COLO668 (cell line): ENCODE results near the gene MRPS18A.
A peak's percentile ranks its signal among the peaks of the same experiment; 100 is the strongest.

ENCODE experiments used
- DNase-seq: peaks from one replicate; lab custom pipeline; 2025; ENCODE audit not compliant: unreplicated experiment; lab: John Stamatoyannopoulos, UW

MRPS18A gene

DNA sequence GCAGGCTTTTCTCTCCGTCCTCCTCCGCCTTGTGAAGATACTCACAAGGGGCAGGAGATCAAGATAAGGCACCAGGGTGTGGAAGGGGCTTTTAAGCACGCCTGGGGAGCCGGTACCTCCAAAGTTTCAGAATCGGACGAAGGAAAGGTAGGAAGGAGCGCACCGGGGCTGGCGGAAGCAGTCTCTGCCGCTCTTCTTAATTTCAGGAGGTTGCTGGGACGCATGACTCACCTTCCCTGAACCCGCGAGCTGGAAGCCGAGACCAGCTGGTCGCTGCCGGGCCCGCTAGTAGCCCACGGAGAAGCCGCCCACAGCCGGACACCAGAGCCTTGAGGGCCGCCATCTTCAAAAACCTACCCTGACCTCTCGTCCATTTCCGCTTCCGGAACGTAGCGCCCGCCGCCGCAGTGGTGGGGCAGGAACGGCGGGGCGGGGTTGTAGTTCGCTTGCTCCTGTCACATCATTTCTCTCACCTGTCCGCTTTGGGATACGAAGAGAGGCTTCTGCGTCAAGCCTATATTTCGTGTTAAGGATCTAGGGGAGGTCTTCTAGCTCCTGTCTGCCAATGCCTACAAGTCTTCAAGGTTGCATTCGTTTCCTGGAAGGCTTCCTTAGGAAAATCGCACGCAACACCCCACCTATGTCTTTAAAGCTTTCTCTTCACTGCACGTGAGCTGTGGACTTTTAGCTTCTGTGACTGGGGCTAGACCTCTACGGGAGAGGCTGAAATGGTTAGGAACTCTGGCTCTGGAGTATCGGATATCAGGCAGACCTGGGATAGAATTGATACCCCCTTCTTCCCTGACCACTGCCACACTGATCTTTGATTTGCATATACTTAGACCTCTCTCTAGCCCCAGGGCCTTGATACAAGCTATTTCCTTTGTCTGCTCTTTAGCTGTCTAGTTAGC, at the start of gene MRPS18A:
Gene MRPS18A, minus strand, starts transcription at position 355 of the 911 bp plus-strand sequence. Its CDS starts 12 bp downstream, at position 343.
- DNase-seq = peak; percentile 82

- DNase-seq = no peak
Observed at GRCh38 chr6:43736844-43737243, 49.3 kb upstream of the MRPS18A start.

DNA sequence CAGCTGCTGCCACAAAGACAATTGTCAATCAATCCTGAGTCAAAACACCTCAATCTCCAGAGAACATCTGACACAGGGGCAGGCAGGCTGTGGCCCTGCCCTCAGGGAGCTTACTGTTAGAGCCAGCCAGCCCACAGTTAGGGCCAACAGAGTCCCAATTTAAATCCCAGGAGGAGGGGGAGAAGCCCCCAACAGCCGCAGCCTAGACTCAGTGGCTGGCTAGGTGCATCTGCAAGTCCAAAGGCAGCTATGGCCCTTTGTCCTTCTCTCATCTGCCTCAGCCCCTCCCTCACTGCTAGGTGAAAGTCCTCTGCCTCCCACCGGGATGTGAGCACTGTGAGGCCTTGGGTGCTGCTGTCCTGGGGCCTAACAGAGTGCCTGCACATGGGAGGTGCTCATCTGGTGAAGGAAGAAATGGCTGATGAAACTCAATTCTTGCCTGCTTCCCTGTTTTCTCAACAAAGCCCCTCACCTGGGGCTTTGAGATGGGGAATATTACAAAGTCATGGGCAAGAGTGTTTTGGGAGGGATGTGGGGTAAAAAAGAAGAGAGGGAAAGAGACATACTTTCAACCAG, 48.7 kb upstream of the MRPS18A start:
- no peak for DNase-seq

DNA sequence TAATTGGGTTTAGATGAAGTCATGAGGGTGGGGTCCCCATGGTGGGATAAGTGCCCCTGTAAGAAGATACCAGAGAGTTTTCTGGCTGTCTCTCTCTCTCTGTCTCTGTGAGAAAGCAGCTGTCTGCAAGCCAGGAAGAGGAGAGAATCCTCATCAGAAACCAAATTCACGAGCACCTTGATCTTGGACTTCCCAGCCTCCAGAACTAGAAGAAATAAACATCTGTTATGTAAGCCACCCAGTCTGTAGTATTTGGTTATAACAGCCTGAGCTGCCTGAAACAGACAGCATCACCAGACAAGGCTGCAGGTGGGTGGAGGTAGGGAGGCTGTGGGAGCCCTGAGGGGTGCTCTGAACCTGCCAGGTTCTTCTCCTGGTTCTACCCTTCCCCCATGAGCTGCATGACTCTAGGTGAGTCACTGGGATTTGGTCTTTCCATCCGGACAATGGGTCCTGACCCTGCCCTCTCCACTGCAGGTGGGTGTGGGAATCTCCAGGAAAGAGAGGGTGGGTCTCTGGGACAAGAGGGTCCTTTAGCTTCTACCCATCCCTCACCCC, 48.1 kb upstream of the MRPS18A start:
- DNase-seq = no peak

DNA sequence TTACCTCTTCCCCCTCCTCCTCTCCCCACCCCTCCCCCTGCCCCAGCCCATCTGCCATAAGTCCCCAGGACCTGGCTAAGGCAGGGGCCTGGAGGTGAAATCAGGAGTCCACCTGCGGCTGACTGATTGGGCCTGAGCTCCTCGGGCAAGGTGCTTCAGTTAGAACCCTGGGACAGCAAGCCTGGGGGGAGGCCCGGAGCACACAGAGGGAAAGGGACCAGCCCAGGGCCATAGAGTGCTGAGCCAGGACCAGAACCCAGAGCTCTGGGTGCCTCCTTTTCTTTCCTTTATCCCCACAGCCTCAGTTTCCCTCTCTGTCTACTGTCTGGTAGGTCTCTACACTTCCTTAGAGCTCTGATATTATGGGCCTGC, 46.7 kb upstream of the MRPS18A start:
- no peak for DNase-seq

DNA sequence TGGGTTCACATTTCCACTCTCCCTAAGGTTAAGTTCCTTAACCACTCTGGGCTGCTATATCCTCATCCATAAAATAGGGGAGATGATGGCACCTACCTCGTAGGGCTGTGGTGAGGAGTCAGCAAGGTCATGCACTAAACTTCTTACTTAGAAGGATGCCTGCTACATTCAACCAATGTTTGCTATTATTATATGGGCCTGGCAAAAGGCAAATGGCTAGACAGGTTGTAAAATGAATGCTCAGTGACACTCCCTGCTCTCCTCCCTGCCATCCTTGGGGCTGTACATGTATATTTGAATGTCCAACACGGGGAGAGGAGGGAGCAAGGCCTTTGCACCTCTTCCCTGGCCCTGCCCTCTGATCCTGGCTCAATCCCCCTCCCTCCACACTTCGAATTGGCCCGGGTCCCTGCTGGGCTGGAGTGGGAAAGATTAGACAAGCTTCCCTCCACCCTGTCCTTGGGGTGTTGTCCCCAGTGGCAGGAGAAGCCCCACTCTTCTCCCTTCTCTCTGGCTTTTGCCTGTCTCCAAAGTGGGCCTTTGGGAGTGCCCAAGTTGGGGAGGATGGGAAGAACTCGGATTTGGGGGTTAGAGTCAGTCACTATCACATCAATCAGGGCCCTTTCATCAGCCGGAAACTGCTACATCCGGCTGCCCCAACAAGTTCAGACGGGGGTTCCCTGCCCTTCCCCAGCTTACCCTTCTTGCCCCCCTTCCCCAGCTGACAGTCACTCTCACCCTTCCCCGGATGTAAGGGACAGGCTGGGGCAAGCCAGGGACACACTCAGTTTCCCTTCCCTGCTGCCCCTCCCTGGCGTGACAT, 46.1 kb upstream of the MRPS18A start:
- no peak for DNase-seq

- DNase-seq = no peak
Observed at GRCh38 chr6:43730634-43731033, 43.0 kb upstream of the MRPS18A start.

DNA sequence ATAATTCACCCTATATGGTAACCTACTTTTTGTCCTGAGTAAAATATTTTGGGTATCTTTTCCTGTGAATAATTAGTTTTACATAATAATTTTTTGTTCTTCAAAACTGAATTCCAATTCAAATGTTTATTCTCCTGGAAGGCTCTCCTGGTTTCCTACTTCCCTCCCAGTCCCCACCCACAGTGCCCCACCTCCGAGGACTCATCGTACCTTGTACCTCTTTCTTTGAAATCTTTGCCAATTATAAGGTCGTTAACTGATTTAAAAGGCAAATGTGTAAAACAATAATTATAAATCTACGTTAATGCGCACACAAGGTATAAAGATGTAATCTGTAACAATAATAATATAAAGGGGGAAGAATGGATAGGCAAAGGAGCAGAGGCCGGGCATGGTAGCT, 41.9 kb upstream of the MRPS18A start:
- DNase-seq = no peak

- DNase-seq = no peak
Observed at GRCh38 chr6:43728586-43728985, 41.0 kb upstream of the MRPS18A start.

DNA sequence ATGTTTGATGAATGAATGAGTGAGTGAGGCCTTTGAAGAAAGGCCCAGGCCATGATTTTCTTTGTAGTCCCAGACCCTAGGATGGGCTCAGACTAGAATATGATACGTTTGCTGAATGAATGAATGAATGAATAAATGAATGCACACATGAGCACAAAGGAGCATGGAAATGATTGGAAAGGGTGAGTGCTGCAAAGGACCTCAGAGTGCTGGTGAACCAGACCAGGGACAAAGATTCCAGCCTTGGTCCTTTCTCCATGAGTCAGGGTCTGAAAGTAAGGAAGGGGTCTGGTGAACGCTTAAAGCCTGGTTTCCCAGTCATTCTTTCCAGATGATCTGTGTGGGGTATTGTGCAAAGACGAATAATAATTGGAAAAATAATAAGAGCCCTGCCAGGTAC, 40.0 kb upstream of the MRPS18A start:
- no peak for DNase-seq

DNA sequence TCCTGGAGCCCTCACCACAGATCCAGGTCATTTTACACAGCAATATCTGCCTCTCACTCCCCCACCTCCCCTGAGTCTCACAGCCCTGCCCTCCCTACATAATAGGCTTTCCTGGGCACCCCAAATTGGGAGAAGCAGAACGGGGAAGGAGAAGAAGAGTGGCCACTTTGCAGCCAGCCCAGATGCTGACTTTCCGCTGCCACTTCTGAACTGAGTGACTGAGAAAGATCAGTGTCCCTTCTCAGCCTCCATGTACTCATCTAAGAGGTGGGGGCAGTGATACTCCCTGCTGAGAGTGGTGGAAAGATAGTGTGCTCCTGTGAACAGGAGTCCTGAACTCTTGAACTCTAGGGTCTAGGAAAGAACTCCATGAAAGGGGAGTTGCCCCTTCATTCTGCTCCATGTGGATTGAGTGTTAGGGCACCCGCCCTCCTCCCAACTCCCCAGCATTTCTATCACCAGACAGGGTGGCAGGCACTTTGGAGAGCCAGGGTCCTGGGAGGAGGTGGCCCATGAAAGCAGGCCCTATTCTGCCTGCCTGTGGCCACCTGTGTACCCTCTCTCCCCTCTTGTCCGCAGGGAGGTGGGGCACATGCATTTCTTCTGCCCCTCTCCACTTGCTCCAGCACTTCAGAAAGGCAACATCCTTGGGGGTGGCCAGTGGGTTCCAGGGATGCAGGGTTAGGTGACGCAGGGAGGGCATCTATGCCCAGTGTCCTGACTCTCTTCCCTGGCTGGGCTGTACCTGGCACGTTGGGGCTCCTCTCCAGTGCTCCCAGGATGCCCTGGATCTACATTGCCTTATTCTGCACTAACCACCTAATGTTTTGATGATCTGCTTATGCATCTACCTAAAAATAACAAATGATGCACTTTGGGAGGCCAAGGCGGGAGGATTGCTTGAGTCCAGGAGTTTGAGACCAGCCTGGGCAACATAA, 38.3 kb upstream of the MRPS18A start:
- no peak for DNase-seq

- peak; percentile 90 for DNase-seq
Observed at GRCh38 chr6:43724914-43725642, 37.5 kb upstream of the MRPS18A start.

GRCh38 chr6:43724354-43724753, 36.8 kb upstream of the MRPS18A start:
- no peak for DNase-seq

- DNase-seq = peak; percentile 61
Observed at GRCh38 chr6:43723737-43724295, 36.2 kb upstream of the MRPS18A start.

DNA sequence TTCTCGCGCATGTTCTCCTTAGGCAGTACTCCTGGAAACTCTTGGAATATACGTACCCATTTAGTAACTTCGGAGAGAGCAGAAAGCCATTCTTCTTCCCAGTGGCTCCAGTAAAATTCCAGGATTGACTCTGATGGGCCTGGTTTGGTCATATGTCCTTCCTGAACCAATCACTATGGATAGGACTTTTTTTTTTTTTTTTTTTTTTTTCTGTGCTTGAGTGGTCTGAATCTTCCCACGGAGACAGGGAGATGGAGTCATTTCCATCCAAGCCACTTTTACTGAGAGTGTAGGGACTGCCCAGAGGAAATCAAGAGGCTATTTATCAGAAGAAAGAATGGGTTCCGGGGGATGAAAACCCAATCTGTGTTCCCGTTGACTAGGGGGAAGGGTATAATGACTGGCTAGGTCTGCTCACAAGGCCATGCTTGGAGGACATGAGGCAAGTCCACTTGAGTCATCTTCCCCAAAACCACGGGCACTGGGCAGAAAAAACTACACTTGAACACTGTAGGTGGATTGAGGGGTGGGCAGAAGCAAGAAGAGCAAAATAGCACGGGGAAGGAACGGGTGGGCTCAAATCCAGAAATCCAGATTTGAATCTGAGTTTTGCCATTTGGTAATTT, 35.4 kb upstream of the MRPS18A start:
- no peak for DNase-seq

DNA sequence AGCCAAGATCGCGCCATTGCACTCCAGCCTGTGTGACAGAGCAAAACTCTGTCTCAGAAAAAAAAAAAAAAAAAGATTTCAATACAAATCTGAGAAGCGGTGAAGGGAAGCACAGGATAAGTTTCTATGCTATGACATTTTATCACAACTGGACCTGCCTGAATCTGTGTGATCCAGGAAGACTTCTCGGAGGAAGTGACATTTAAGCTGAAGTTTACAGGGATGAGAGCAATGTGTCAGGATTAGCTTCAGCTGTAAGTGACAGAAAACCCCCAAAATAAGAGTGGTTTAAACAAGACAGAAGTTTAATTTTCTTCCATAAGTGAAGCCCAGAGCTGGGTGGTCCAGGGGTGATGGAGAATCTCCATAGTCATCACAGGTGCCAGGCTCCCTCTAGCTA, 33.4 kb upstream of the MRPS18A start:
- no peak for DNase-seq

DNA sequence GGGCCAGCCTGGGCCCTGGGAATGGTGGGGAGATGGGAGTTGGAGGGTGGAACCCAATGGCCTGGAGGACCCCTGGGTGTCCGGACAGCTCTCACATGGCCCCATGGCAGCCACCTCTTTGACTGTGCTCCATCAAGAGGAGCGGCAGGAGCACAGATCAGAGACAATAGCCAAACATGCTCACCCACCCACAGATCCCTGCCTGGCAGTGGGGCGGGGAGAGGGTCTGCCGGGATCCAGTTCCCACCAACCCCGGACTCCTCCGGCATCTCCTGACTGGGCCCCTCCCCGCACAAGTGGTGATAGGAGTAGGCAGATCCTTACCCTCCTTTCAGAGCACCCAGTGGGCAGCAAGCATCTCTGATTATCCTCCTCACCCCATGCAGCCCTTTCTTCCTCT, 31.9 kb upstream of the MRPS18A start:
- no peak for DNase-seq

- no peak for DNase-seq
Observed at GRCh38 chr6:43718387-43719105, 31.0 kb upstream of the MRPS18A start.
